Osteocyte (in vitro differentiated cells): ENCODE measurements around the gene RBM10. TPM values are rescaled to one million over a fixed set of nuclear protein-coding genes. Genes with fewer than 3 reads are reported as not detected.

Experiments used
- DNase-seq: peaks from one replicate; pipeline ENCODE4 v3.0.0; 2021; ENCODE audit warnings: mixed read lengths; ENCODE audit not compliant: unreplicated experiment; ENCODE audit errors: extremely low spot score
- H3K27ac Mint-ChIP-seq: one replicate; pipeline ENCODE4 v1.8.0; 2021; ENCODE audit warnings: mild to moderate bottlenecking, mixed read lengths; ENCODE audit not compliant: unreplicated experiment
- H3K27me3 Mint-ChIP-seq: one replicate; pipeline ENCODE4 v1.8.0; 2021; ENCODE audit warnings: mixed read lengths; ENCODE audit not compliant: unreplicated experiment
- H3K36me3 Mint-ChIP-seq: one replicate; pipeline ENCODE4 v1.8.0; 2021; ENCODE audit warnings: mixed read lengths; ENCODE audit not compliant: unreplicated experiment
- H3K4me1 Mint-ChIP-seq: one replicate; pipeline ENCODE4 v1.8.0; 2021; ENCODE audit warnings: mixed read lengths; ENCODE audit not compliant: unreplicated experiment
- H3K4me3 Mint-ChIP-seq: one replicate; pipeline ENCODE4 v1.8.0; 2021; ENCODE audit warnings: mild to moderate bottlenecking, moderate library complexity, mixed read lengths; ENCODE audit not compliant: unreplicated experiment
- H3K9me3 Mint-ChIP-seq: one replicate; pipeline ENCODE4 v1.8.0; 2021; ENCODE audit warnings: mixed read lengths; ENCODE audit not compliant: unreplicated experiment
- total RNA-seq: library from RNA; stranded (reverse); gene quantifications from 2 replicates; pipeline ENCODE4 v1.2.1, GENCODE V29; 2021
- TF ChIP-seq, protein P1 (sequence below): fragments of 200-600 bp; sonication (generic); IDR thresholded peaks from 2 replicates; pipeline ENCODE4 v1.5.0; 2021; ENCODE audit warnings: antibody characterized with exemption, mild to moderate bottlenecking, moderate library complexity

Gene RBM10
- total RNA-seq, 1 donor from 2014 or later: 36.9 TPM

DNA sequence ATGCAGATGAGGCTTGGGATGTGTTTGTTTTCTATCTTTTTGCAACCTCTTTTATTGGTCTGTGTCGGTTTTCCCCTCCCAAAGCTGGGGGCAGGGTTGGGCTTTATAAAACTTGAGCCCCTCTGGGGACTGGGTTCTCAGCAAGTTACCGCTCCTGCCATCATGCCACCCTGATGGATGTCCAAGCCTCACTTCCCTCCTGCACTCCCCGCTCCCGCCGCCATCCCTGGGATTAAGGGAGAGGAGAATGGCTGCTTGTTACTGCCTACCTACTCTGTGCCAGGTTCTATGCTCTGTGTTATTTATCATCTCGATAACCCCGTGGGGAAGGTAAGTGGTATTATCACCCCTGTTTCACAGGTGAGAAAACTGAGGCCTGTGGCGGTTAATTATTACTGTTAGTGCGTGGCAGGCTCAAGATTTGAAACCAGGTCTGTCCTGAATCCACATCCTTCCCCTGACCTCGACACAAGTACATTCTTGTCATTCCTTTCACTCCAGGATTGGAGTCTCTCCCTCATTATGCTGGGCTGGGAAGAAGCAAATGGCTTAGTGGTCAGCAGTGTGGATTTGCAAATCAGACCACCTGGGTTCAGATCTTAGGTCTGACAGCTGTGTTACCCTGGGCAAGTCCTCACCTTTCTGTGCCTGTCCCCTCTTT is 53.1 kb downstream of the RBM10 start:
- Mint-ChIP-seq H3K36me3 (peaks cover 47% of the 10 kb centered on the region), H3K4me1 (peaks cover 53% of the 10 kb centered on the region), H3K27ac (peak overlapping the region; percentile 14), H3K4me3 (peak overlapping the region; percentile 14), H3K9me3 (no peaks in the 10 kb centered on the region), H3K27me3 (no peaks in the 10 kb centered on the region)
- TF ChIP-seq, protein P1, sequence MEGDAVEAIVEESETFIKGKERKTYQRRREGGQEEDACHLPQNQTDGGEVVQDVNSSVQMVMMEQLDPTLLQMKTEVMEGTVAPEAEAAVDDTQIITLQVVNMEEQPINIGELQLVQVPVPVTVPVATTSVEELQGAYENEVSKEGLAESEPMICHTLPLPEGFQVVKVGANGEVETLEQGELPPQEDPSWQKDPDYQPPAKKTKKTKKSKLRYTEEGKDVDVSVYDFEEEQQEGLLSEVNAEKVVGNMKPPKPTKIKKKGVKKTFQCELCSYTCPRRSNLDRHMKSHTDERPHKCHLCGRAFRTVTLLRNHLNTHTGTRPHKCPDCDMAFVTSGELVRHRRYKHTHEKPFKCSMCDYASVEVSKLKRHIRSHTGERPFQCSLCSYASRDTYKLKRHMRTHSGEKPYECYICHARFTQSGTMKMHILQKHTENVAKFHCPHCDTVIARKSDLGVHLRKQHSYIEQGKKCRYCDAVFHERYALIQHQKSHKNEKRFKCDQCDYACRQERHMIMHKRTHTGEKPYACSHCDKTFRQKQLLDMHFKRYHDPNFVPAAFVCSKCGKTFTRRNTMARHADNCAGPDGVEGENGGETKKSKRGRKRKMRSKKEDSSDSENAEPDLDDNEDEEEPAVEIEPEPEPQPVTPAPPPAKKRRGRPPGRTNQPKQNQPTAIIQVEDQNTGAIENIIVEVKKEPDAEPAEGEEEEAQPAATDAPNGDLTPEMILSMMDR: no peak
- no peak for DNase-seq

DNA sequence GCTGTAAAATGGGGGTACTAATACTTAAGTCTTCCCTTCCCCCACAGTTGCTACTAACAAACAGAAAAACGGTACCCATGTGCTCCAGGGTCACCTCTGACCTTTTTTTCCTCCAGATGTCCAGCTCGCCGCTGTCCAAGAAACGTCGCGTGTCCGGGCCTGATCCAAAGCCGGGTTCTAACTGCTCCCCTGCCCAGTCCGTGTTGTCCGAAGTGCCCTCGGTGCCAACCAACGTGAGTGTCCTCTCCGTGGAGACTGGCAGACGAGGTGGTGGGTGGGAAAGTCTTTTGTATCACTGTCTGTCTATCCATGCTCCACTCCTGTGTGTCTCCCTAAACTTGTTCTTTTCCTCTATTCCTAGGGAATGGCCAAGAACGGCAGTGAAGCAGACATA is 53.7 kb downstream of the RBM10 start:
- Mint-ChIP-seq H3K36me3 (peaks cover 51% of the 10 kb centered on the region), H3K4me3 (peak overlapping the region; percentile 14)

GRCh38 chrX:47199286-47199685 is 54.3 kb downstream of the RBM10 start:
- Mint-ChIP-seq H3K27ac (no peak overlapping the region), H3K9me3 (no peaks in the 10 kb centered on the region), H3K4me1 (peaks cover 46% of the 10 kb centered on the region), H3K4me3 (no peak overlapping the region), H3K27me3 (no peaks in the 10 kb centered on the region), H3K36me3 (peaks cover 55% of the 10 kb centered on the region)
- DNase-seq: no peak
- TF ChIP-seq, protein P1: no peak

More for the DNA sequence above, 53.7 kb downstream of the RBM10 start:
- no peak for DNase-seq
- H3K27me3 Mint-ChIP-seq: no peaks in the 10 kb centered on the region
- no peaks in the 10 kb centered on the region for H3K9me3 Mint-ChIP-seq
- peaks cover 50% of the 10 kb centered on the region for H3K4me1 Mint-ChIP-seq
- TF ChIP-seq, protein P1: no peak
- H3K27ac Mint-ChIP-seq: peak overlapping the region; percentile 14

- Mint-ChIP-seq H3K4me1 (peaks cover 34% of the 10 kb centered on the region), H3K36me3 (peaks cover 57% of the 10 kb centered on the region), H3K9me3 (no peaks in the 10 kb centered on the region), H3K4me3 (no peak overlapping the region), H3K27ac (no peak overlapping the region), H3K27me3 (no peaks in the 10 kb centered on the region)
- TF ChIP-seq, protein P1: no peak
- DNase-seq: no peak
These were observed 55.5 kb downstream of the RBM10 start for GRCh38 chrX:47200385-47201150.

DNA sequence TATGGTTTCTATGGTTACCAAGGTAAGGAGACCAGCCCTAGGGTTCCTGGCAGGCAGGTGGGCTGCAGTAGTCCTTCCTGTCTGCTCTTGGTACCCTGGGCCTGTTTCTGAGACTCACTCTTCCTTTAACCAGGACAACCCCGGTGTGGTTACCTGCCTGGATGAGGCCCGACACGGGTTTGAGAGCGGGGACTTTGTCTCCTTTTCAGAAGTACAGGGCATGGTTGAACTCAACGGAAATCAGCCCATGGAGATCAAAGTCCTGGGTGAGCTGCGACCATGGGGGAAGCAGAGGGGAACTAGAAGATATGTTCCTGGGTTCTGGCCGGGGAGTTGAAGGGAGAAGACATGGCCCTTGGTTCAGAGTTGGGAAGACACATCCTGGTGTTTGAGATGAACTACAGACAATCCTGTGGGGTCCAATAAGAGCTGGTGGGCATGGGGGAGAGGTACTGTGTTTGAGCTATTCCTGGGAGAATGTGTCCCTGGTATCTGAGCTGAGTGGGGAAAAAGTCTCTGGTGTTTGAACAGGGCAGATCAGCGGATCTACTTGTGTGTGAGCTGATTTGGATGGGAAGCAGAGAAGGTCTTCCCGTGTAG is 56.4 kb downstream of the RBM10 start:
- peaks cover 30% of the 10 kb centered on the region for H3K4me1 Mint-ChIP-seq
- peaks cover 60% of the 10 kb centered on the region for H3K36me3 Mint-ChIP-seq
- no peaks in the 10 kb centered on the region for H3K27me3 Mint-ChIP-seq
- TF ChIP-seq, protein P1: no peak
- H3K27ac Mint-ChIP-seq: no peak overlapping the region
- H3K9me3 Mint-ChIP-seq: no peaks in the 10 kb centered on the region
- H3K4me3 Mint-ChIP-seq: no peak overlapping the region
- DNase-seq: no peak
